ENCODE measurements around the gene ZBTB8B.

DNA sequence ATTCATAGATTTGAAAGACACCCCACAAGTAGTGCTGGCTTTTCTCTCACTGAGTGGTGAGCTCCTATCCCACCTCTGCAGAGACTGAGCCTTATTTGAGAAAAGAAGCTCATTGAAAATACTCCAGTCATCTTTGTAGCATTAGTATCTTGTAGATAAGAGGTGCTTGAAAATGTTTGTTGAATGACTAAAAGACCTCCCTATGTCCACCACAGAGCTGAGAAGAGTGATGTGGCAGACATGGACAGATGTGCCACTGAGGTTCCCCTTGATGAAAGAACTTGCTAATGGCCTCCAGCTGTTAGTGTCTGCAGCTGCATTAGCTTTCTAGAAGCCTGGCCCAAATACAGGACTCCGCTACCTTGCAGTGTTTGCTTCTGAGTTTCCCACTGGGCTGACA lies 45.1 kb downstream of the ZBTB8B start:
- TF ChIP-seq EZH2phosphoT487 (IDR thresholded peaks at IDR 0.05; ENCODE audit: borderline replicate concordance), result no peak
- no peak for TF ChIP-seq CTCF (conservative IDR thresholded peaks at IDR 0.05; ENCODE audit: low read length)
